Measurements from ENCODE around the gene RYR1. TPM values are rescaled to one million over a fixed set of nuclear protein-coding genes. Genes with fewer than 3 reads are reported as not detected.

RYR1 gene
- total and polyA plus RNA-seq, 10 of the 15 experiments (the other 5 are each of a cell fraction or from before 2014, with no cell fraction given): under 0.01 to 0.32 (median 0.07) TPM; not detected in 1

- no peak overlapping the region for H3K4me2 ChIP-seq (ENCODE audit: control insufficient read depth, insufficient read depth)
- H3K9ac ChIP-seq (ENCODE audit: control insufficient read depth, insufficient read depth, low read length): no peak overlapping the region
- in situ Hi-C loops (cut with MboI) (no loop called here), intact Hi-C loops (cut with micrococcal nuclease; ENCODE audit: unreplicated experiment) (no loop called here)
- ATAC-seq (no peak), FAIRE-seq (no peak), DNase-seq (ENCODE audit: low read depth, low spot score) (no peak)
- no peak overlapping the region for H3K27ac ChIP-seq (ENCODE audit: control insufficient read depth, insufficient read depth)
- H3K4me3 ChIP-seq: no peak overlapping the region
- no peaks in the 10 kb centered on the region for H3K36me3 ChIP-seq (ENCODE audit: control insufficient read depth in 2 of 2, insufficient read depth in 2 of 2, low read length in 1 of 2)
- TF ChIP-seq NR2C1 (IDR thresholded peaks at IDR 0.05) (no peak), PKNOX1 (IDR thresholded peaks at IDR 0.05) (peak; percentile 55; the same call in 1 of the 2 replicates), ZNF384 (IDR thresholded peaks at IDR 0.05; ENCODE audit: borderline replicate concordance, low read depth, low read length) (no peak), SMARCA5 (IDR thresholded peaks at IDR 0.05) (no peak)
- TF ChIP-seq, protein P1, sequence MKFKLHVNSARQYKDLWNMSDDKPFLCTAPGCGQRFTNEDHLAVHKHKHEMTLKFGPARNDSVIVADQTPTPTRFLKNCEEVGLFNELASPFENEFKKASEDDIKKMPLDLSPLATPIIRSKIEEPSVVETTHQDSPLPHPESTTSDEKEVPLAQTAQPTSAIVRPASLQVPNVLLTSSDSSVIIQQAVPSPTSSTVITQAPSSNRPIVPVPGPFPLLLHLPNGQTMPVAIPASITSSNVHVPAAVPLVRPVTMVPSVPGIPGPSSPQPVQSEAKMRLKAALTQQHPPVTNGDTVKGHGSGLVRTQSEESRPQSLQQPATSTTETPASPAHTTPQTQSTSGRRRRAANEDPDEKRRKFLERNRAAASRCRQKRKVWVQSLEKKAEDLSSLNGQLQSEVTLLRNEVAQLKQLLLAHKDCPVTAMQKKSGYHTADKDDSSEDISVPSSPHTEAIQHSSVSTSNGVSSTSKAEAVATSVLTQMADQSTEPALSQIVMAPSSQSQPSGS (IDR thresholded peaks at IDR 0.05; ENCODE audit: low read length): no peak
- CTCF ChIA-PET: no interaction called here
- no peaks in the 10 kb centered on the region for H3K27me3 ChIP-seq (replicated peaks in 1 of 2; ENCODE audit: control insufficient read depth in 2 of 2, insufficient read depth in 2 of 2, low read length in 1 of 2)
- H3K79me2 ChIP-seq (ENCODE audit: control insufficient read depth, insufficient read depth, low read length): no peaks in the 10 kb centered on the region
- no peaks in the 10 kb centered on the region for H3K9me3 ChIP-seq (replicated peaks; ENCODE audit: control insufficient read depth, insufficient read depth, low read length)
- H2AFZ ChIP-seq (ENCODE audit: control insufficient read depth, low read depth, low read length): no peak overlapping the region
- RAD21 ChIA-PET (ENCODE audit: unreplicated experiment): no interaction called here
- SMC1A ChIA-PET (ENCODE audit: uncharacterized antibody, unreplicated experiment): no interaction called here
- POLR2A ChIA-PET: no interaction called here
- H4K20me1 ChIP-seq (ENCODE audit: control insufficient read depth, insufficient read depth): no peaks in the 10 kb centered on the region
- WGBS (ENCODE audit: insufficient coverage, insufficient replicate concordance, low lambda C conversion rate, missing lambda C conversion rate): 46% methylated on average over 2 of the region's 2 CpGs
- H3K4me1 ChIP-seq (ENCODE audit: control insufficient read depth, insufficient read depth, low read length): peaks cover 16% of the 10 kb centered on the region
- BruUV-seq (replicated peaks): no TSS peak
These were observed 3.7 kb upstream of the RYR1 start for GRCh38 chr19:38429811-38430156.

GRCh38 chr19:38430931-38431330 lies 2.6 kb upstream of the RYR1 start:
- Histone ChIP-seq H3K4me1 (ENCODE audit: control insufficient read depth, insufficient read depth, low read length) (peaks cover 13% of the 10 kb centered on the region), H3K4me2 (ENCODE audit: control insufficient read depth, insufficient read depth) (no peak overlapping the region), H3K36me3 (ENCODE audit: control insufficient read depth in 2 of 2, insufficient read depth in 2 of 2, low read length in 1 of 2) (no peaks in the 10 kb centered on the region), H3K27ac (ENCODE audit: control insufficient read depth, insufficient read depth) (no peak overlapping the region), H3K9ac (ENCODE audit: control insufficient read depth, insufficient read depth, low read length) (no peak overlapping the region), H4K20me1 (ENCODE audit: control insufficient read depth, insufficient read depth) (no peaks in the 10 kb centered on the region), H3K79me2 (ENCODE audit: control insufficient read depth, insufficient read depth, low read length) (no peaks in the 10 kb centered on the region), H3K4me3 (no peak overlapping the region), H3K9me3 (replicated peaks; ENCODE audit: control insufficient read depth, insufficient read depth, low read length) (no peaks in the 10 kb centered on the region), H2AFZ (ENCODE audit: control insufficient read depth, low read depth, low read length) (no peak overlapping the region), H3K27me3 (replicated peaks in 1 of 2; ENCODE audit: control insufficient read depth in 2 of 2, insufficient read depth in 2 of 2, low read length in 1 of 2) (no peaks in the 10 kb centered on the region)
- ChIA-PET RAD21 (ENCODE audit: unreplicated experiment) (no interaction called here), CTCF (interaction anchor here (1.1 kb wide), 1 partner anchor 113 kb away, joined by 3 read pairs; no protein-coding TSS in a partner anchor), POLR2A (no interaction called here), SMC1A (ENCODE audit: uncharacterized antibody, unreplicated experiment) (no interaction called here)
- no TSS peak for BruUV-seq (replicated peaks)
- 60% methylated on average over 7 of the region's 7 CpGs for WGBS (ENCODE audit: insufficient coverage, insufficient replicate concordance, low lambda C conversion rate, missing lambda C conversion rate)
- no peak for DNase-seq (ENCODE audit: low read depth, low spot score)
- no peak for ATAC-seq
- intact Hi-C loops (cut with micrococcal nuclease; ENCODE audit: unreplicated experiment) (no loop called here), in situ Hi-C loops (cut with MboI) (no loop called here)
- FAIRE-seq: no peak
- TF ChIP-seq, protein P2, sequence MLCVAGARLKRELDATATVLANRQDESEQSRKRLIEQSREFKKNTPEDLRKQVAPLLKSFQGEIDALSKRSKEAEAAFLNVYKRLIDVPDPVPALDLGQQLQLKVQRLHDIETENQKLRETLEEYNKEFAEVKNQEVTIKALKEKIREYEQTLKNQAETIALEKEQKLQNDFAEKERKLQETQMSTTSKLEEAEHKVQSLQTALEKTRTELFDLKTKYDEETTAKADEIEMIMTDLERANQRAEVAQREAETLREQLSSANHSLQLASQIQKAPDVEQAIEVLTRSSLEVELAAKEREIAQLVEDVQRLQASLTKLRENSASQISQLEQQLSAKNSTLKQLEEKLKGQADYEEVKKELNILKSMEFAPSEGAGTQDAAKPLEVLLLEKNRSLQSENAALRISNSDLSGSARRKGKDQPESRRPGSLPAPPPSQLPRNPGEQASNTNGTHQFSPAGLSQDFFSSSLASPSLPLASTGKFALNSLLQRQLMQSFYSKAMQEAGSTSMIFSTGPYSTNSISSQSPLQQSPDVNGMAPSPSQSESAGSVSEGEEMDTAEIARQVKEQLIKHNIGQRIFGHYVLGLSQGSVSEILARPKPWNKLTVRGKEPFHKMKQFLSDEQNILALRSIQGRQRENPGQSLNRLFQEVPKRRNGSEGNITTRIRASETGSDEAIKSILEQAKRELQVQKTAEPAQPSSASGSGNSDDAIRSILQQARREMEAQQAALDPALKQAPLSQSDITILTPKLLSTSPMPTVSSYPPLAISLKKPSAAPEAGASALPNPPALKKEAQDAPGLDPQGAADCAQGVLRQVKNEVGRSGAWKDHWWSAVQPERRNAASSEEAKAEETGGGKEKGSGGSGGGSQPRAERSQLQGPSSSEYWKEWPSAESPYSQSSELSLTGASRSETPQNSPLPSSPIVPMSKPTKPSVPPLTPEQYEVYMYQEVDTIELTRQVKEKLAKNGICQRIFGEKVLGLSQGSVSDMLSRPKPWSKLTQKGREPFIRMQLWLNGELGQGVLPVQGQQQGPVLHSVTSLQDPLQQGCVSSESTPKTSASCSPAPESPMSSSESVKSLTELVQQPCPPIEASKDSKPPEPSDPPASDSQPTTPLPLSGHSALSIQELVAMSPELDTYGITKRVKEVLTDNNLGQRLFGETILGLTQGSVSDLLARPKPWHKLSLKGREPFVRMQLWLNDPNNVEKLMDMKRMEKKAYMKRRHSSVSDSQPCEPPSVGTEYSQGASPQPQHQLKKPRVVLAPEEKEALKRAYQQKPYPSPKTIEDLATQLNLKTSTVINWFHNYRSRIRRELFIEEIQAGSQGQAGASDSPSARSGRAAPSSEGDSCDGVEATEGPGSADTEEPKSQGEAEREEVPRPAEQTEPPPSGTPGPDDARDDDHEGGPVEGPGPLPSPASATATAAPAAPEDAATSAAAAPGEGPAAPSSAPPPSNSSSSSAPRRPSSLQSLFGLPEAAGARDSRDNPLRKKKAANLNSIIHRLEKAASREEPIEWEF (IDR thresholded peaks at IDR 0.05; ENCODE audit: insufficient replicate concordance, low read depth, low read length): no peak
- no peak for TF ChIP-seq SMC3 (IDR thresholded peaks at IDR 0.05; ENCODE audit: borderline replicate concordance, low read length)
- TF ChIP-seq STAT3 (IDR thresholded peaks at IDR 0.05; ENCODE audit: low read depth, low read length): no peak
- no peak for TF ChIP-seq ASH2L (IDR thresholded peaks at IDR 0.05; ENCODE audit: borderline replicate concordance, low read depth)
